GM18858 (cell line): ENCODE data around the gene LILRB2.
"Not testable (repeated sequence)": the region's sequence is repeated elsewhere in the genome, so short reads cannot be mapped to it uniquely, and the experiment has no call there.

Experiments used
- ATAC-seq: cut with Tn5 transposase; IDR thresholded peaks from one replicate; pipeline ENCODE4 v1.9.1; 2021; ENCODE audit not compliant: unreplicated experiment

Gene LILRB2

GRCh38 chr19:54307389-54308020 lies 26.6 kb upstream of the LILRB2 start:
- ATAC-seq, result no peak

GRCh38 chr19:54305141-54305540 lies 24.2 kb upstream of the LILRB2 start:
- no peak for ATAC-seq

- ATAC-seq, result no peak
Measured at GRCh38 chr19:54302257-54302656, 21.3 kb upstream of the LILRB2 start.

GRCh38 chr19:54299515-54299914 lies 18.6 kb upstream of the LILRB2 start:
- ATAC-seq, result no peak

- no peak for ATAC-seq
Measured at GRCh38 chr19:54299126-54299498, 18.2 kb upstream of the LILRB2 start.

GRCh38 chr19:54298357-54299125 lies 17.6 kb upstream of the LILRB2 start:
- no peak for ATAC-seq

- ATAC-seq, result no peak
Measured at GRCh38 chr19:54297759-54298305, 16.9 kb upstream of the LILRB2 start.

- no peak for ATAC-seq
Measured at GRCh38 chr19:54294539-54294938, 13.6 kb upstream of the LILRB2 start.

- ATAC-seq, result not testable (repeated sequence)
Measured at GRCh38 chr19:54289160-54289559, 8.2 kb upstream of the LILRB2 start.

- ATAC-seq, result no peak
Measured at GRCh38 chr19:54287456-54287855, 6.5 kb upstream of the LILRB2 start.

GRCh38 chr19:54286283-54286682 lies 5.4 kb upstream of the LILRB2 start:
- ATAC-seq, result not testable (repeated sequence)

GRCh38 chr19:54285427-54286056 lies 4.6 kb upstream of the LILRB2 start:
- not testable (repeated sequence) for ATAC-seq

- no peak for ATAC-seq
Measured at GRCh38 chr19:54282686-54283470, 2.0 kb upstream of the LILRB2 start.

- not testable (repeated sequence) for ATAC-seq
Measured at GRCh38 chr19:54281729-54282075, 792 bp upstream of the LILRB2 start.

GRCh38 chr19:54280441-54280840 lies 469 bp downstream of the LILRB2 start:
- ATAC-seq, result not testable (repeated sequence)

- not testable (repeated sequence) for ATAC-seq
Measured at GRCh38 chr19:54280025-54280424, 885 bp downstream of the LILRB2 start.

GRCh38 chr19:54279406-54279962 lies 1.4 kb downstream of the LILRB2 start:
- ATAC-seq, result no peak

- ATAC-seq, result not testable (repeated sequence)
Measured at GRCh38 chr19:54278571-54279195, 2.2 kb downstream of the LILRB2 start.

- not testable (repeated sequence) for ATAC-seq
Measured at GRCh38 chr19:54278056-54278455, 2.9 kb downstream of the LILRB2 start.

GRCh38 chr19:54277111-54277615 lies 3.7 kb downstream of the LILRB2 start:
- not testable (repeated sequence) for ATAC-seq
